Measurements from ENCODE around the gene LRIT1. TPM values are rescaled to one million over a fixed set of nuclear protein-coding genes. Genes with fewer than 3 reads are reported as not detected.
A peak's percentile ranks its signal among the peaks of the same experiment; 100 is the strongest.

LRIT1 gene
- polyA plus RNA-seq, 2 of the 4 experiments (the other 2 are of a cell fraction): not detected

- Histone ChIP-seq H3K4me1 (no peaks in the 10 kb centered on the region), H3K27ac (no peak overlapping the region), H3K4me2 (no peak overlapping the region), H3K9me3 (no peaks in the 10 kb centered on the region), H3K4me3 (no peak overlapping the region)
- ChIA-PET CTCF (interaction anchor here (15.3 kb wide), 1 partner anchor 268 kb away, joined by 341 read pairs; no protein-coding TSS in a partner anchor), POLR2A (no interaction called here)
- WGBS (ENCODE audit: missing lambda C conversion rate): 33% methylated on average over 1 of the region's 1 CpG
- no peak for TF ChIP-seq E2F6 (IDR thresholded peaks at IDR 0.05; ENCODE audit: borderline replicate concordance, low read depth)
- no peak for TF ChIP-seq KDM5A (IDR thresholded peaks at IDR 0.05)
- no peak for TF ChIP-seq PBX3 (IDR thresholded peaks at IDR 0.05)
- no peak for TF ChIP-seq RARB (CRISPR knock-in tag; IDR thresholded peaks at IDR 0.05)
- TF ChIP-seq TP53 (CRISPR knock-in tag; IDR thresholded peaks at IDR 0.05): no peak
- no peak for TF ChIP-seq MAZ (IDR thresholded peaks at IDR 0.05; ENCODE audit: borderline replicate concordance, low read depth, low read length)
- no peak for TF ChIP-seq RNF2 (IDR thresholded peaks at IDR 0.05; ENCODE audit: borderline replicate concordance, low read depth)
- TF ChIP-seq CBX2 (IDR thresholded peaks at IDR 0.05; ENCODE audit: borderline replicate concordance, low read depth): no peak
- TF ChIP-seq JUN (IDR thresholded peaks at IDR 0.05): no peak
- TF ChIP-seq MYC (IDR thresholded peaks at IDR 0.05; ENCODE audit: borderline replicate concordance, low read length): no peak
- no peak for TF ChIP-seq REST (IDR thresholded peaks at IDR 0.05)
- ATAC-seq (no peak), FAIRE-seq (no peak), DNase-seq (ENCODE audit: low read depth in 1 of 2, low spot score in 1 of 2) (no peak)
These were observed 29.4 kb upstream of the LRIT1 start for GRCh38 chr10:84270708-84271107.

GRCh38 chr10:84269773-84270172 is 28.4 kb upstream of the LRIT1 start:
- Histone ChIP-seq H3K4me2 (no peak overlapping the region), H3K4me1 (no peaks in the 10 kb centered on the region), H3K27ac (no peak overlapping the region), H3K9me3 (no peaks in the 10 kb centered on the region), H3K4me3 (no peak overlapping the region)
- no peak for FAIRE-seq
- ATAC-seq: peak in 1 of 2 experiments; percentile 52; a peak in 1 of 6 replicates
- no peak for DNase-seq (ENCODE audit: low read depth in 1 of 2, low spot score in 1 of 2)
- no peak for TF ChIP-seq CEBPB (IDR thresholded peaks at IDR 0.05)
- peak in 1 of 2 experiments; percentile 24; a peak in 1 of 5 replicates for TF ChIP-seq EP300 (IDR thresholded peaks at IDR 0.05)
- no peak for TF ChIP-seq SREBF2 (IDR thresholded peaks at IDR 0.05)
- ChIA-PET CTCF (interaction anchor here (1.3 to 15.3 kb wide), 3 partner anchors 13 to 269 kb away, joined by 3 to 341 read pairs (median 4); no protein-coding TSS in a partner anchor), POLR2A (no interaction called here)
- 3% methylated on average over 2 of the region's 2 CpGs for WGBS (ENCODE audit: missing lambda C conversion rate)

GRCh38 chr10:84269162-84269561 is 27.8 kb upstream of the LRIT1 start:
- Histone ChIP-seq H3K27ac (no peak overlapping the region), H3K4me2 (no peak overlapping the region)

More at GRCh38 chr10:84269162-84269561, 27.8 kb upstream of the LRIT1 start:
- Histone ChIP-seq H3K9me3 (no peaks in the 10 kb centered on the region), H3K4me3 (no peak overlapping the region), H3K4me1 (no peaks in the 10 kb centered on the region)
- TF ChIP-seq RARB (CRISPR knock-in tag; IDR thresholded peaks at IDR 0.05) (no peak), MYC (IDR thresholded peaks at IDR 0.05; ENCODE audit: borderline replicate concordance, low read length) (no peak), EP300 (IDR thresholded peaks at IDR 0.05) (no peak), CBX2 (IDR thresholded peaks at IDR 0.05; ENCODE audit: borderline replicate concordance, low read depth) (no peak), RAD21 (conservative IDR thresholded peaks at IDR 0.05 in 1 of 2, IDR thresholded peaks at IDR 0.05 in 1 of 2) (no peak), SMC3 (IDR thresholded peaks at IDR 0.05) (no peak)
- ChIA-PET POLR2A (no interaction called here), CTCF (interaction anchor here (1.3 to 15.3 kb wide), 3 partner anchors 12 to 270 kb away, joined by 3 to 341 read pairs (median 4); no protein-coding TSS in a partner anchor)
- FAIRE-seq (no peak), ATAC-seq (no peak), DNase-seq (ENCODE audit: low read depth in 1 of 2, low spot score in 1 of 2) (no peak)
- WGBS (ENCODE audit: missing lambda C conversion rate): 19% methylated on average over 1 of the region's 1 CpG

Measured in A549 (cell line).